Adrenal gland (tissue), 5 donors: ENCODE measurements around the gene SPTB.

Experiments used
- CTCF ChIP-seq, 6 experiments: fragments of 450-650 bp in 4 of 6; fragments of 200-600 bp in 2 of 6; sonication (generic) in 1 of 6; IDR thresholded peaks; 1 replicate in 5 of 6; 2 replicates in 1 of 6; pipeline versions ENCODE4 v1.5.1 to v1.8.0; 2016 to 2021; ENCODE audit warnings: antibody characterized with exemption in 6 of 6, mild to moderate bottlenecking in 2 of 6, moderate library complexity in 1 of 6
- POLR2A ChIP-seq, 2 donors: fragments of 450-650 bp; IDR thresholded peaks; one replicate each; pipeline ENCODE4 v1.6.1; 2017; ENCODE audit warnings: antibody characterized with exemption in 2 of 2, mild to moderate bottlenecking in 2 of 2, moderate library complexity in 1 of 2
- donor health status: DM: no; HTN: no; CAD: no.

GRCh38 chr14:64891839-64892375, 12.2 kb upstream of the SPTB start:
- TF ChIP-seq CTCF (IDR thresholded peaks at IDR 0.05) = peak; percentile 34 to 83 (median 74)
- no peak for TF ChIP-seq POLR2A (IDR thresholded peaks at IDR 0.05)
